Suprapubic skin (tissue), 4 donors: ENCODE data around the gene PPP1R36.

Experiments used
- CTCF ChIP-seq, 2 donors: fragments of 200-600 bp in 1 of 2; fragments of 450-650 bp in 1 of 2; sonication (generic) in 1 of 2; IDR thresholded peaks; one replicate each; pipeline ENCODE4 v1.5.1; 2016 to 2019; ENCODE audit warnings: antibody characterized with exemption in 2 of 2, mild to moderate bottlenecking in 1 of 2, moderate library complexity in 1 of 2
- POLR2A ChIP-seq, 2 donors: fragments of 450-650 bp; IDR thresholded peaks; one replicate each; pipeline ENCODE4 v1.6.1; 2017; ENCODE audit warnings: antibody characterized with exemption in 2 of 2, mild to moderate bottlenecking in 2 of 2, moderate library complexity in 2 of 2
- POLR2AphosphoS5 ChIP-seq, 3 donors: sonication (generic); formaldehyde crosslinking; IDR thresholded peaks; one replicate each; pipeline ENCODE4 v1.6.1; 2017; ENCODE audit warnings: antibody characterized with exemption in 3 of 3

- no peak for TF ChIP-seq CTCF (IDR thresholded peaks at IDR 0.05)
- no peak for TF ChIP-seq POLR2AphosphoS5 (IDR thresholded peaks at IDR 0.05)
- TF ChIP-seq POLR2A (IDR thresholded peaks at IDR 0.05) = no peak
Observed at GRCh38 chr14:64605926-64606685, 56.3 kb downstream of the PPP1R36 start.
